Omental fat pad (tissue), 4 donors: ENCODE results near the gene ADGRD1. TPM values are rescaled to one million over a fixed set of nuclear protein-coding genes. Genes with fewer than 3 reads are reported as not detected.

Experiments
- ATAC-seq: fragments of 150-250 bp; one replicate; pipeline ENCODE4 v1.9.1; 2016; ENCODE audit warnings: mild to moderate bottlenecking, moderate library complexity; ENCODE audit not compliant: low FRiP score
- DNase-seq: peaks from one replicate; pipeline ENCODE4 v3.0.0-alpha.2; 2019; ENCODE audit warnings: low spot score
- CTCF ChIP-seq, 3 donors: fragments of 450-650 bp; IDR thresholded peaks; one replicate each; pipeline ENCODE4 v1.5.1; 2016 to 2017; ENCODE audit warnings: antibody characterized with exemption in 3 of 3, mild to moderate bottlenecking in 3 of 3, moderate library complexity in 2 of 3
- total RNA-seq, 4 donors: library from RNA; depleted of rRNA; stranded (reverse); fragments of >200 nt; gene quantifications; one replicate each; pipeline ENCODE4 v1.1.0, GENCODE V29; 2016

Gene ADGRD1
- total RNA-seq, 4 donors from 2014 or later, result 34.3 to 98.6 (median 52.4) TPM

GRCh38 chr12:130917607-130918006 lies 36.1 kb upstream of the ADGRD1 start:
- ATAC-seq (no peak), DNase-seq (no peak)
- no peak for TF ChIP-seq CTCF (IDR thresholded peaks at IDR 0.05)

- no peak for TF ChIP-seq CTCF (IDR thresholded peaks at IDR 0.05)
- no peak for ATAC-seq
- DNase-seq, result no peak
Measured at GRCh38 chr12:130919086-130919485, 34.6 kb upstream of the ADGRD1 start.

GRCh38 chr12:130920119-130920703 lies 33.5 kb upstream of the ADGRD1 start:
- no peak for TF ChIP-seq CTCF (IDR thresholded peaks at IDR 0.05)
- DNase-seq (no peak), ATAC-seq (peak; percentile 2)

- ATAC-seq (peak; percentile 80), DNase-seq (peak; percentile 55)
- TF ChIP-seq CTCF (IDR thresholded peaks at IDR 0.05), result no peak
Measured at GRCh38 chr12:130920723-130921381, 32.9 kb upstream of the ADGRD1 start.

GRCh38 chr12:130922511-130922953 lies 31.2 kb upstream of the ADGRD1 start:
- DNase-seq (no peak), ATAC-seq (peak; percentile 38)
- no peak for TF ChIP-seq CTCF (IDR thresholded peaks at IDR 0.05)

- no peak for TF ChIP-seq CTCF (IDR thresholded peaks at IDR 0.05)
- ATAC-seq, result no peak
- no peak for DNase-seq
Measured at GRCh38 chr12:130924966-130925665, 28.6 kb upstream of the ADGRD1 start.
